Stimulated activated CD8-positive, alpha-beta memory T cell treated with anti-CD3 and anti-CD28 coated beads, Interleukin-15, amount 100 ng/mL, for 24 hours (primary cell): Measurements from ENCODE around the gene HTR3A.
"Not testable (repeated sequence)": the region's sequence is repeated elsewhere in the genome, so short reads cannot be mapped to it uniquely, and the experiment has no call there.

ENCODE experiments used
- DNase-seq: peaks from one replicate; pipeline ENCODE4 v3.0.0-alpha.2; 2020; ENCODE audit warnings: low read depth

Gene HTR3A

GRCh38 chr11:113974741-113975470 lies at the start of gene HTR3A:
Gene HTR3A (plus strand): TSS chr11:113975108. CDS start chr11:113975326, 218 bp downstream.
- DNase-seq = no peak

- DNase-seq = no peak
Measured at GRCh38 chr11:113926273-113927197, 48.4 kb upstream of the HTR3A start.

DNA sequence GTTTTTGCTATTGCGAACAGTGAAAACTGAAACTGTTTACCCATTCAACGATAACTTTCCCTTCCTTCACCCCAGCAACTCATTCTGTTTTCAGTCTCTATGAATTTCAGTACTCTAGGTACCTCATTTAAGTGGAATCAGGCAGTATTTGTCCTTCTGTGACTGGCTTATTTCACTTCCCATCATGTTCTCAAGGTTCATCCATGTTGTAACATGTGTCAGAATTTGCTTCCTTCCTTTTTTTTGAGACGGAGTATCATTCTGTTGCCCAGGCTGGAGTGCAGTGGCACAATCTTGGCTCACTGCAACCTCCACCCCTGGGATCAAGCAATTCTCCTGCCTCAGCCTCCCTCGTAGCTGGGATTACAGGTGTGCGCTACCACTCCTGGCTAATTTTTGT lies 46.6 kb upstream of the HTR3A start:
- DNase-seq = no peak

GRCh38 chr11:113932788-113933187 lies 42.1 kb upstream of the HTR3A start:
- no peak for DNase-seq

DNA sequence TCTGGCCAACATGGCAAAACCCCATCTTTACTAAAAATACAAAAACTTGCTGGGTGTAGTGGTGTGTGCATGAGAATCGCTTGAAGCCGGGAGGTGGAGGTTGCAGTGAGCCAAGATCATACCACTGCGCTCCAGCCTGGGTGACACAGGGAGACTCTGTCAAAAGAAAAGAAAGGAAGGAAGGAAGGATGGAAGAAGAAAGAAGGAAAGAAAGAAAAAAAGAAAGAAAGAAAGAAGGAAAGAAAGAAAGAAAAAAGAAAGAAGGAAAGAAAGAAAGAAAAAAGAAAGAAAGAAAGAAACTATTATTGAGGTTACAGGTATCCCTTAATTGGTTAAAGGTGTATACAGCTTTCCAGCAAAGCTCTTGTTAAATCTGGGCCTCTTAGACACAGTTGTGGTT lies 40.7 kb upstream of the HTR3A start:
- DNase-seq = not testable (repeated sequence)

DNA sequence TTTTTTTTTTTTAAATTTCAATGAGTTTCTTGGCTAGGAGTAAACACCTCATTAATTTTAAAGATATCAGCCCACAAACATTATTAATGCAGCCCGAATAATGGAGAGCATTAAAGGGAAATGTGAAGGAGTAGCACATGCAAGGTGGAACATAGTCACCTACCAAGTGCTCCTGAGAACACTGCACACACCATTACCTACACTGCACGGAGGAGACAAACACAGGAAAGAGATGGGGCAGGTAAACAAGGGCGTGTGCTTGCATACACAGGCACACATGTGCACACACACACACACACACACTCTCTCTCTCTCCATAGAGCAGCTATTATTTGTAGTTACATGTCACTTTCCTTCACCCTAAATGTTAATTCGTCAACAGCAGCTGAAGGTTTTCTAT lies 40.1 kb upstream of the HTR3A start:
- DNase-seq = no peak

DNA sequence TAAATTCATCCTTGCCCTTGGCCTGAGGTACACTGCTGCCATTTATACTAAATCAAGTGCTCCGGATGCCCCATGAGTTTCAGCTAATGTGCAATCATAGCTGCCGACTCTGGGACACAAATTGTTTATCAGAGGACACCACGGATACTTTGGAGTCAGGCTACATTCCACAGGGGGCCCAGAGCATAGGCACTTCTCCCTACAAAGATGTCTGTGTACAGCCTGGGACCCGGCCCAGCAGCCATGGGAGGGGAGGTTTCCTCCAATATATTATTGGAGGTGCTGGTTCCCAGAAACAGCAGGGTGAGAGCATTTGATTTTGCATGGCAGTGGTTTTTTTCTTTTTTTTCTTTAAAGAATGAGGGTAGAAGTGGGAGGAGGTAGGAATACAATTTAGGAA lies 39.0 kb upstream of the HTR3A start:
- DNase-seq = no peak

DNA sequence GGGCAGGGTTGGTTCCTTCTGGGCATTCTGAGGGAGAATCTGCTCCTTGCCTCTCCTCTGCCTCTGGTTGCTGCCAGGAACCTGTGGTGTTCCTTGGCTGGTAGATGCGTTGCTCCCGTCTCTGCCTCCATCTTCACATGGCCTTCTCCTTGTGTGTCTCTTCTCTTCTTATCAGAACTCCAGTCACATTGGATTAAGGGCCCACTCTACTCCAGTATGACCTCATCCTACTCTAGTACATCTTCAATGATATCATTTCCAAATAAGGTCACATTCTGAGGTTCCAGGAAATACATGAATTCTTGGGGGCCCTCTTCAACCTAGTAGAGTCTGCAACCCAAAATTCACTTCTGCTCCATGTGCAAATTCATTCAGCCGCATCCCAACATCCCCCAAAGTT lies 37.0 kb upstream of the HTR3A start:
- DNase-seq = no peak

GRCh38 chr11:113942256-113942655 lies 32.7 kb upstream of the HTR3A start:
- no peak for DNase-seq

DNA sequence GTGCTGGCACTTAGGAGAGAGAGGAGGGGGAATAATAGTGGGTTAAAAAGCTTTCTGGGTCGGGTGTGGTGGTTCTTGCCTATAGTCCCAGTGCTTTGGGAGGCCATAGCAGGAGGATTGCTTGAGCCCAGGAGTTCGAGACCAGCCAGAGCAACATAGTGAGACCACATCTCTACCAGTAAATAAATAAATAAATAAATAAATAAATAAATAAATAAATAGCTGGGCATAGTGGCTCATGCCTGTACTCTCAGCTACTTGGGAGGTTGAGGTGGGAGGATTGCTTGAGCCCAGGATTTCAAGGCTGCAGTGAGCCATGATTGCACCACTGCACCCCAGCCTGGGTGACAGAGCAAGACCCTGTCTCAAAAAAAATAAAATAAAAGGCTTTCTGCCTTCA lies 28.7 kb upstream of the HTR3A start:
- not testable (repeated sequence) for DNase-seq

DNA sequence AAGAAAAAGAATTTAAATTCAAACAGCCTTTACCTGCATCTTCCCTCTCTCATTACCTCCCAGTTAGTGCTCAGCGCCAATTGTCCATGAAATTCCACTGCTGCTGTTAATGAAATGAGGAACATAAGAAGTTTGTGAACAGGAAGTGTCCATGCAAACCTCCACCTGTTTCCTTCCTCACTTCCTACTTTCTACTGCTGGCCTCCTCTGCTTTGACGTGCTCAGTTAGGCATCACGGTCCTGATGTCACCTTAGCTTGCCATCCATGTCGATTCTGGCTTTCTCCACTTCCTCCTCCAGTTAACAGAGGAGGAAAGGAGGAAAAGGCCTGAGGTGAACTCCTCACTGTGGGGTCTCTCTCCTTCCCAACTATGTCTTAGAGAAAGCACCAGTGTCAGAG lies 26.9 kb upstream of the HTR3A start:
- DNase-seq = no peak

GRCh38 chr11:113949891-113950290 lies 25.0 kb upstream of the HTR3A start:
- DNase-seq = no peak

- DNase-seq = no peak
Measured at GRCh38 chr11:113951537-113951936, 23.4 kb upstream of the HTR3A start.

GRCh38 chr11:113952070-113952469 lies 22.8 kb upstream of the HTR3A start:
- DNase-seq = no peak

- no peak for DNase-seq
Measured at GRCh38 chr11:113952588-113952987, 22.3 kb upstream of the HTR3A start.

- no peak for DNase-seq
Measured at GRCh38 chr11:113954235-113954634, 20.7 kb upstream of the HTR3A start.

DNA sequence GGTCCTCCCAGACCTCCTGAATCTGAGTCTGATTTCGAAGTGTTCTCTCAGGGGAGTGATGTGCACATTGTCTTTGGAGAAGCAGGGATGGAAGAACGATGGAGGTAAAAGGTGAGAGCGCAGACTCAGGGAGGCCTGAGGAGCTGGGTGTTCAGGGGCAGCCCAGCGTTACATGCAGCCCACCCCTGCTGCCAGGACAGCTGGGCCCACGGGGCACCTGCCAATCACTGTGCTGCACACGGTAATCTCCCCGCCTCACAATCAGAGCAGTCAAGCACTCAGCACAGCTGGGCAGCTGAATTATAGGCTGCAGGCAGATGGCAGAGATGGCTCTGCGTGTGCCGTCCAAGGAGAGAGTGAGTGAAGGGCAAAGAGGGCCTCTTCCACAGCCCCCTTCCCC lies 17.9 kb upstream of the HTR3A start:
- DNase-seq = no peak

GRCh38 chr11:113960702-113961330 lies 14.1 kb upstream of the HTR3A start:
- DNase-seq = no peak

- DNase-seq = no peak
Measured at GRCh38 chr11:113967361-113967760, 7.5 kb upstream of the HTR3A start.

- DNase-seq = no peak
Measured at GRCh38 chr11:113971506-113972195, 3.3 kb upstream of the HTR3A start.

- no peak for DNase-seq
Measured at GRCh38 chr11:113977071-113977490, 2.2 kb downstream of the HTR3A start.

DNA sequence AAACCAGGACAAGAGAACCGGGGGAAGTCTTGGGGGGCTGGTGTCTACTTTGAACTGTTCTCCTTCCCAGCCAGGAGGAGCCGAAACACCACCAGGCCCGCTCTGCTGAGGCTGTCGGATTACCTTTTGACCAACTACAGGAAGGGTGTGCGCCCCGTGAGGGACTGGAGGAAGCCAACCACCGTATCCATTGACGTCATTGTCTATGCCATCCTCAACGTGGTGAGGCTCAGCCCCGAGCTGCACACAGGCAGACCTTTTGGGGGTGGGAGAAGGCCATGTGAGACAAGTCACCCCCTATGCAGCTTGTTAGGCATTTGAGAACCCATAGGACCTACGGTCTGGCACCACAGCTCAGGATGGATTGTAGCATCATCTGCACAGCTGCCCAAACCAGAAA lies 2.8 kb downstream of the HTR3A start:
- no peak for DNase-seq
